Fibroblast of mammary gland (primary cell): ENCODE measurements around the gene G3BP1.

Experiments
- DNase-seq: peaks from one replicate; pipeline ENCODE4 v3.0.0-alpha.2; 2010; ENCODE audit warnings: low read depth
- H3K4me3 ChIP-seq: 2 replicates; pipeline ENCODE4 v1.5.1; 2011; ENCODE audit warnings: low read depth, mild to moderate bottlenecking, low read length, moderate library complexity; ENCODE audit not compliant: control insufficient read depth
- CTCF ChIP-seq: conservative IDR thresholded peaks from 2 replicates; pipeline ENCODE4 v1.5.1; 2011; ENCODE audit warnings: low read depth, low read length, inconsistent platforms; ENCODE audit not compliant: control insufficient read depth, insufficient read depth

The G3BP1 gene

GRCh38 chr5:151810449-151810848, 38.7 kb downstream of the G3BP1 start:
- DNase-seq: peak; percentile 36
- no peak overlapping the region for H3K4me3 ChIP-seq
- TF ChIP-seq CTCF: no peak

- DNase-seq: peak; percentile 47
- TF ChIP-seq CTCF: no peak
- H3K4me3 ChIP-seq: no peak overlapping the region
These were observed 39.1 kb downstream of the G3BP1 start for GRCh38 chr5:151810897-151811296.

- no peak overlapping the region for H3K4me3 ChIP-seq
- DNase-seq: peak; percentile 82
- no peak for TF ChIP-seq CTCF
These were observed 40.0 kb downstream of the G3BP1 start for GRCh38 chr5:151811593-151812321.

GRCh38 chr5:151812757-151813309, 41.1 kb downstream of the G3BP1 start:
- no peak overlapping the region for H3K4me3 ChIP-seq
- DNase-seq: peak; percentile 63
- TF ChIP-seq CTCF: no peak

- TF ChIP-seq CTCF: no peak
- DNase-seq: no peak
- H3K4me3 ChIP-seq: no peak overlapping the region
These were observed 43.3 kb downstream of the G3BP1 start for GRCh38 chr5:151815051-151815450.

GRCh38 chr5:151819830-151820229, 48.1 kb downstream of the G3BP1 start:
- no peak for DNase-seq
- no peak for TF ChIP-seq CTCF
- H3K4me3 ChIP-seq: no peak overlapping the region
